ENCODE data around the gene TUBA8. TPM values are rescaled to one million over a fixed set of nuclear protein-coding genes. Genes with fewer than 3 reads are reported as not detected.

TUBA8 gene
- total and polyA plus RNA-seq, 2 experiments from 2014 or later: 0.32 TPM; not detected in 1

GRCh38 chr22:18064636-18065035 is 46.0 kb upstream of the TUBA8 start:
- in situ Hi-C loops (cut with MboI): no loop called here
- peaks cover 34% of the 10 kb centered on the region for H3K4me1 ChIP-seq (ENCODE audit: insufficient read depth)
- H2AFZ ChIP-seq: no peak overlapping the region
- H3K4me3 ChIP-seq: no peak overlapping the region
- TF ChIP-seq EZH2 (IDR thresholded peaks at IDR 0.05; ENCODE audit: insufficient read depth, poor library complexity, severe bottlenecking) (no peak), EZH2phosphoT487 (IDR thresholded peaks at IDR 0.05; ENCODE audit: insufficient read depth, low read depth) (no peak)
- H3F3A ChIP-seq (ENCODE audit: insufficient read depth): peaks cover 5% of the 10 kb centered on the region
- no peaks in the 10 kb centered on the region for H4K20me1 ChIP-seq (ENCODE audit: insufficient read depth)
- no peak overlapping the region for H3K27ac ChIP-seq
- no peaks in the 10 kb centered on the region for H3K36me3 ChIP-seq (ENCODE audit: low read depth)
- 98 to 99% methylated on average over 7 of the region's 7 CpGs for WGBS, 2 experiments (ENCODE audit: low coverage in 1 of 2, low lambda C conversion rate in 2 of 2, missing lambda C conversion rate in 2 of 2)
- no peaks in the 10 kb centered on the region for H3K9me3 ChIP-seq (ENCODE audit: low read depth)
- DNase-seq: no peak
- H3K27me3 ChIP-seq (replicated peaks; ENCODE audit: insufficient read depth): no peaks in the 10 kb centered on the region
- H3K9ac ChIP-seq: no peak overlapping the region
- no peaks in the 10 kb centered on the region for H3K79me2 ChIP-seq (ENCODE audit: insufficient read depth)
- H3K4me2 ChIP-seq (ENCODE audit: unreplicated experiment): no peak overlapping the region
- no peaks in the 10 kb centered on the region for H3K9me2 ChIP-seq (ENCODE audit: insufficient read depth)

GRCh38 chr22:18065256-18065655 is 45.4 kb upstream of the TUBA8 start:
- WGBS, 2 experiments (ENCODE audit: low coverage in 1 of 2, low lambda C conversion rate in 2 of 2, missing lambda C conversion rate in 2 of 2): 63 to 77% methylated on average over 9 of the region's 9 CpGs
- Histone ChIP-seq H3K9me3 (ENCODE audit: low read depth) (no peaks in the 10 kb centered on the region), H3K27me3 (replicated peaks; ENCODE audit: insufficient read depth) (no peaks in the 10 kb centered on the region), H2AFZ (no peak overlapping the region), H3K4me3 (no peak overlapping the region), H3K4me2 (ENCODE audit: unreplicated experiment) (no peak overlapping the region), H3K4me1 (ENCODE audit: insufficient read depth) (peaks cover 34% of the 10 kb centered on the region), H3F3A (ENCODE audit: insufficient read depth) (peaks cover 5% of the 10 kb centered on the region), H3K27ac (no peak overlapping the region), H3K36me3 (ENCODE audit: low read depth) (no peaks in the 10 kb centered on the region), H3K9me2 (ENCODE audit: insufficient read depth) (no peaks in the 10 kb centered on the region), H3K9ac (no peak overlapping the region), H3K79me2 (ENCODE audit: insufficient read depth) (no peaks in the 10 kb centered on the region), H4K20me1 (ENCODE audit: insufficient read depth) (no peaks in the 10 kb centered on the region)
- TF ChIP-seq EZH2phosphoT487 (IDR thresholded peaks at IDR 0.05; ENCODE audit: insufficient read depth, low read depth) (no peak), EZH2 (IDR thresholded peaks at IDR 0.05; ENCODE audit: insufficient read depth, poor library complexity, severe bottlenecking) (no peak)
- no peak for DNase-seq
- in situ Hi-C loops (cut with MboI): no loop called here

- Histone ChIP-seq H3K4me1 (ENCODE audit: insufficient read depth) (peaks cover 26% of the 10 kb centered on the region), H3K9ac (no peak overlapping the region), H3K4me3 (no peak overlapping the region), H3K27ac (no peak overlapping the region), H3K27me3 (replicated peaks; ENCODE audit: insufficient read depth) (no peaks in the 10 kb centered on the region), H3F3A (ENCODE audit: insufficient read depth) (peaks cover 5% of the 10 kb centered on the region; the same call in 1 of the 2 replicates), H2AFZ (no peak overlapping the region), H3K4me2 (ENCODE audit: unreplicated experiment) (no peak overlapping the region), H3K36me3 (ENCODE audit: low read depth) (no peaks in the 10 kb centered on the region), H3K9me2 (ENCODE audit: insufficient read depth) (no peaks in the 10 kb centered on the region), H3K79me2 (ENCODE audit: insufficient read depth) (no peaks in the 10 kb centered on the region), H4K20me1 (ENCODE audit: insufficient read depth) (no peaks in the 10 kb centered on the region), H3K9me3 (ENCODE audit: low read depth) (no peaks in the 10 kb centered on the region)
- WGBS, 2 experiments (ENCODE audit: low coverage in 1 of 2, low lambda C conversion rate in 2 of 2, missing lambda C conversion rate in 2 of 2): 75% methylated on average over 12 of the region's 12 CpGs
- no peak for TF ChIP-seq EZH2 (IDR thresholded peaks at IDR 0.05; ENCODE audit: insufficient read depth, poor library complexity, severe bottlenecking)
- TF ChIP-seq EZH2phosphoT487 (IDR thresholded peaks at IDR 0.05; ENCODE audit: insufficient read depth, low read depth): no peak
- no peak for DNase-seq
- in situ Hi-C loops (cut with MboI): no loop called here
Measured at GRCh38 chr22:18066181-18066859, 44.3 kb upstream of the TUBA8 start.

- Histone ChIP-seq H3K27ac (no peak overlapping the region), H3K36me3 (ENCODE audit: low read depth) (no peaks in the 10 kb centered on the region), H3K9ac (no peak overlapping the region), H3K4me1 (ENCODE audit: insufficient read depth) (peaks cover 18% of the 10 kb centered on the region), H3K9me2 (ENCODE audit: insufficient read depth) (no peaks in the 10 kb centered on the region), H3K9me3 (ENCODE audit: low read depth) (no peaks in the 10 kb centered on the region), H3K4me3 (no peak overlapping the region), H2AFZ (0 out of 2 replicates have a peak overlapping the region, but pooled peaks have one; percentile 82), H4K20me1 (ENCODE audit: insufficient read depth) (no peaks in the 10 kb centered on the region), H3F3A (ENCODE audit: insufficient read depth) (no peaks in the 10 kb centered on the region), H3K4me2 (ENCODE audit: unreplicated experiment) (peak overlapping the region; percentile 55), H3K27me3 (replicated peaks; ENCODE audit: insufficient read depth) (no peaks in the 10 kb centered on the region), H3K79me2 (ENCODE audit: insufficient read depth) (no peaks in the 10 kb centered on the region)
- no peak for TF ChIP-seq EZH2phosphoT487 (IDR thresholded peaks at IDR 0.05; ENCODE audit: insufficient read depth, low read depth)
- 88 to 98% methylated on average over 3 of the region's 3 CpGs for WGBS, 2 experiments (ENCODE audit: low coverage in 1 of 2, low lambda C conversion rate in 2 of 2, missing lambda C conversion rate in 2 of 2)
- in situ Hi-C loops (cut with MboI): no loop called here
- DNase-seq: no peak
Measured at GRCh38 chr22:18067121-18067520, 43.5 kb upstream of the TUBA8 start.

Data from GM23248 (cell line).